H9 (cell line): Measurements from ENCODE around the gene ANXA7. TPM values are rescaled to one million over a fixed set of nuclear protein-coding genes. Genes with fewer than 3 reads are reported as not detected.

Experiments
- DNase-seq: peaks from one replicate; pipeline ENCODE4 v3.0.0-alpha.2; 2017
- H2AFZ ChIP-seq: one replicate; pipeline ENCODE4 v1.6.1; 2013; ENCODE audit warnings: mild to moderate bottlenecking, low read length, control low read depth, moderate library complexity
- H2AK5ac ChIP-seq: 2 replicates; pipeline ENCODE4 v1.6.1; 2013; ENCODE audit warnings: low read length, control low read depth, mixed read lengths; ENCODE audit not compliant: insufficient read length
- H2BK120ac ChIP-seq: one replicate; pipeline ENCODE4 v1.6.1; 2013; ENCODE audit warnings: low read depth, mild to moderate bottlenecking, low read length, control low read depth, inconsistent platforms; ENCODE audit not compliant: poor library complexity, severe bottlenecking
- H2BK12ac ChIP-seq: 2 replicates; pipeline ENCODE4 v1.6.1; 2013; ENCODE audit warnings: low read length, control low read depth, mixed read lengths, low read depth; ENCODE audit not compliant: insufficient read length
- H2BK15ac ChIP-seq: 2 replicates; pipeline ENCODE4 v1.6.1; 2013; ENCODE audit warnings: low read depth, low read length, control low read depth
- H2BK20ac ChIP-seq: one replicate; pipeline ENCODE4 v1.6.1; 2013; ENCODE audit warnings: low read depth, mild to moderate bottlenecking, low read length, control low read depth, inconsistent platforms; ENCODE audit not compliant: poor library complexity, severe bottlenecking
- H2BK5ac ChIP-seq: 2 replicates; pipeline ENCODE4 v1.6.1; 2013; ENCODE audit warnings: low read length, control low read depth, mixed read lengths; ENCODE audit not compliant: insufficient read length
- H3K14ac ChIP-seq: 2 replicates; pipeline ENCODE4 v1.6.1; 2013; ENCODE audit warnings: low read length, control low read depth; ENCODE audit not compliant: insufficient read depth
- H3K18ac ChIP-seq: 2 replicates; pipeline ENCODE4 v1.6.1; 2013; ENCODE audit warnings: low read depth, mild to moderate bottlenecking, mixed read lengths, low read length, control low read depth; ENCODE audit not compliant: insufficient read length
- H3K23ac ChIP-seq: 2 replicates; pipeline ENCODE4 v1.6.1; 2013; ENCODE audit warnings: low read length, control low read depth, mixed read lengths, low read depth; ENCODE audit not compliant: insufficient read length
- H3K23me2 ChIP-seq: 2 replicates; pipeline ENCODE4 v1.6.1; 2013; ENCODE audit warnings: low read depth, mild to moderate bottlenecking, mixed read lengths, low read length, control low read depth; ENCODE audit not compliant: insufficient read length, poor library complexity, severe bottlenecking
- H3K27ac ChIP-seq: 2 replicates; pipeline ENCODE4 v1.5.1; 2013; ENCODE audit warnings: low read length, control low read depth, mixed read lengths, low read depth; ENCODE audit not compliant: insufficient read length
- H3K27me3 ChIP-seq: 2 replicates; pipeline ENCODE4 v1.6.1; 2013; ENCODE audit warnings: low read length, control low read depth, inconsistent platforms; ENCODE audit not compliant: insufficient read depth
- H3K4ac ChIP-seq: 2 replicates; pipeline ENCODE4 v1.6.1; 2013; ENCODE audit warnings: low read depth, mild to moderate bottlenecking, control low read depth, inconsistent platforms, low read length, moderate library complexity
- H3K4me1 ChIP-seq: 2 replicates; pipeline ENCODE4 v1.6.1; 2013; ENCODE audit warnings: low read length, control low read depth, inconsistent platforms; ENCODE audit not compliant: insufficient read depth
- H3K4me2 ChIP-seq: 2 replicates; pipeline ENCODE4 v1.6.1; 2013; ENCODE audit warnings: low read length, control low read depth, mixed read lengths; ENCODE audit not compliant: insufficient read length, insufficient read depth
- H3K56ac ChIP-seq: 2 replicates; pipeline ENCODE4 v1.6.1; 2013; ENCODE audit warnings: low read depth, mild to moderate bottlenecking, mixed read lengths, low read length, control low read depth; ENCODE audit not compliant: insufficient read length
- H3K79me1 ChIP-seq: 2 replicates; pipeline ENCODE4 v1.6.1; 2013; ENCODE audit warnings: low read depth, mild to moderate bottlenecking, moderate library complexity, low read length, control low read depth, inconsistent platforms; ENCODE audit not compliant: insufficient read depth, poor library complexity, severe bottlenecking
- H3K79me2 ChIP-seq: 2 replicates; pipeline ENCODE4 v1.6.1; 2013; ENCODE audit warnings: low read length, control low read depth, inconsistent platforms; ENCODE audit not compliant: insufficient read depth
- H3K9ac ChIP-seq: 2 replicates; pipeline ENCODE4 v1.6.1; 2013; ENCODE audit warnings: low read length, control low read depth, mixed read lengths; ENCODE audit not compliant: insufficient read length; ENCODE audit errors: extremely low read depth
- H3K9me3 ChIP-seq: one replicate; pipeline ENCODE4 v1.6.1; 2013; ENCODE audit warnings: low read depth, low read length, inconsistent platforms; ENCODE audit not compliant: control insufficient read depth
- H3T11ph ChIP-seq: one replicate; pipeline ENCODE4 v1.6.1; 2013; ENCODE audit warnings: mild to moderate bottlenecking, low read length, control low read depth, inconsistent platforms
- H4K20me1 ChIP-seq: one replicate; pipeline ENCODE4 v1.6.1; 2013; ENCODE audit not compliant: control insufficient read depth, insufficient read length, insufficient read depth
- H4K5ac ChIP-seq: 2 replicates; pipeline ENCODE4 v1.6.1; 2013; ENCODE audit warnings: low read depth, mild to moderate bottlenecking, mixed read lengths, low read length, control low read depth; ENCODE audit not compliant: insufficient read length
- H4K8ac ChIP-seq: replicated peaks from 2 replicates; pipeline ENCODE4 v1.6.1; 2013; ENCODE audit warnings: low read length, control low read depth, mixed read lengths, low read depth; ENCODE audit not compliant: insufficient read length
- H4K91ac ChIP-seq: 2 replicates; pipeline ENCODE4 v1.6.1; 2013; ENCODE audit warnings: low read depth, mild to moderate bottlenecking, moderate library complexity, mixed read lengths, low read length, control low read depth; ENCODE audit not compliant: insufficient read length
- H3K27ac Mint-ChIP-seq, 3 experiments: 2 replicates in 2 of 3; 3 replicates in 1 of 3; pipeline ENCODE4 v1.8.0; 2020 to 2021; ENCODE audit warnings: mixed read lengths in 3 of 3, mild to moderate bottlenecking in 1 of 3, moderate library complexity in 1 of 3
- H3K27me3 Mint-ChIP-seq: 2 replicates; pipeline ENCODE4 v1.8.0; 2021; ENCODE audit warnings: low read depth, mild to moderate bottlenecking, moderate library complexity, mixed read lengths
- H3K36me3 Mint-ChIP-seq, 3 experiments: 2 replicates in 2 of 3; 3 replicates in 1 of 3; pipeline ENCODE4 v1.8.0; 2020 to 2021; ENCODE audit warnings: low read depth in 3 of 3, mixed read lengths in 3 of 3; ENCODE audit not compliant: insufficient read depth in 1 of 3
- H3K4me1 Mint-ChIP-seq, 2 experiments: 2 replicates each; pipeline ENCODE4 v1.8.0; 2020; ENCODE audit warnings: mixed read lengths in 2 of 2
- H3K4me3 Mint-ChIP-seq, 2 experiments: 2 replicates in 1 of 2; 3 replicates in 1 of 2; pipeline ENCODE4 v1.8.0; 2020 to 2021; ENCODE audit warnings: mild to moderate bottlenecking in 2 of 2, mixed read lengths in 2 of 2, moderate library complexity in 1 of 2
- H3K9me3 Mint-ChIP-seq, 2 experiments: 2 replicates in 1 of 2; 3 replicates in 1 of 2; pipeline ENCODE4 v1.8.0; 2020; ENCODE audit warnings: mild to moderate bottlenecking in 2 of 2, mixed read lengths in 2 of 2, moderate library complexity in 1 of 2
- CTCF ChIP-seq: fragments of 200-600 bp; sonication (generic); conservative IDR thresholded peaks from 3 replicates; pipeline ENCODE4 v1.8.0; 2021; ENCODE audit warnings: antibody characterized with exemption, mild to moderate bottlenecking
- WGBS: extraction: QIAGEN DNeasy Blood & Tissue Kit; methylation state at CpG from one replicate; pipeline ENCODE4 v1.1.7; 2013; ENCODE audit warnings: missing lambda C conversion rate, low lambda C conversion rate, mixed read lengths; ENCODE audit not compliant: insufficient read length; ENCODE audit errors: extremely low coverage; 5-methylcytosine and 5-hydroxymethylcytosine counted together
- total RNA-seq: library from RNA; stranded (reverse); gene quantifications from 2 replicates; pipeline ENCODE4 v1.2.1, GENCODE V29; 2021

ANXA7 gene
- total RNA-seq, 1 experiment from 2014 or later, result 84.6 TPM

GRCh38 chr10:73407495-73407894 is 6.4 kb downstream of the ANXA7 start:
- Histone ChIP-seq H2BK120ac (no peak overlapping the region), H3K79me1 (peaks cover 8% of the 10 kb centered on the region)
- H3K4me3 Mint-ChIP-seq, result no peak overlapping the region

More at GRCh38 chr10:73407495-73407894, 6.4 kb downstream of the ANXA7 start:
- Histone ChIP-seq H2BK20ac (no peak overlapping the region), H3K79me2 (peaks cover 11% of the 10 kb centered on the region; the same call in 1 of the 2 replicates), H3K18ac (no peak overlapping the region), H2BK5ac (no peak overlapping the region), H3K23me2 (no peaks in the 10 kb centered on the region), H3K56ac (no peak overlapping the region), H3K9me3 (no peaks in the 10 kb centered on the region), H3K9ac (no peak overlapping the region), H3T11ph (no peak overlapping the region), H3K23ac (no peak overlapping the region), H4K91ac (no peak overlapping the region), H3K4me1 (no peaks in the 10 kb centered on the region), H3K14ac (no peak overlapping the region), H4K8ac (no peak overlapping the region), H3K27me3 (no peaks in the 10 kb centered on the region), H4K20me1 (no peaks in the 10 kb centered on the region), H2BK15ac (no peak overlapping the region), H2AFZ (no peak overlapping the region), H3K4ac (no peak overlapping the region), H2AK5ac (no peak overlapping the region), H3K4me2 (no peak overlapping the region), H2BK12ac (no peak overlapping the region), H4K5ac (no peak overlapping the region), H3K27ac (no peak overlapping the region)
- no peak for TF ChIP-seq CTCF
- peaks cover 0 to 2% of the 10 kb centered on the region in 2 experiments; a peak in 1 of 5 replicates for H3K9me3 Mint-ChIP-seq
- no peaks in the 10 kb centered on the region for H3K27me3 Mint-ChIP-seq
- no peak overlapping the region for H3K27ac Mint-ChIP-seq
- H3K36me3 Mint-ChIP-seq, result peaks cover 0 to 13% (median 3%) of the 10 kb centered on the region in 3 experiments; a peak in 4 of 7 replicates
- DNase-seq, result no peak
- peaks cover 7 to 16% of the 10 kb centered on the region in 2 experiments for H3K4me1 Mint-ChIP-seq
- WGBS, result no CpG with 5 or more reads among the region's 1 CpG
